DMS114 treated with DMSO at 0.1 percent for 48 hours (cell line): ENCODE data around the gene CNTNAP5.

Experiments
- DNase-seq: peaks from one replicate; lab custom pipeline; 2025; ENCODE audit not compliant: unreplicated experiment; lab: John Stamatoyannopoulos, UW

Gene CNTNAP5

DNA sequence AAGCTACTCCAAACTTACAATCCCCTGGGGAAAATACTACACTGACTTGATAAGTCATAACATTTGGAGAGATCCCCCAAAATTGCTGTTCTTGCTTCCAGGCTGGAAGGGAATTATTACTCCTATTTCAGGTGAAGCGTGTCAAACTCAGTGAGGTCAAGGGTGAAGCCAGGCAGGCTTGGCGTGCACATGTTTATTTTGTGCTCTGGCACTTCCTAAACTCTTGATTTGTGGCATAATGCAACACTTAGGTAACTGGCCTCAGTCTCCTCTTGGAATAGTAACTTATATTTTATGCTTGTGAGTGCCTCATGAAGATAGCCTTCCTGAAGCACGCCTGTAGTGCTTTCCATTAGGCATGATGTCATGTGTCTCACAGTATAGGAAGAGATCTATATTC lies 751.2 kb downstream of the CNTNAP5 start:
- no peak for DNase-seq

DNA sequence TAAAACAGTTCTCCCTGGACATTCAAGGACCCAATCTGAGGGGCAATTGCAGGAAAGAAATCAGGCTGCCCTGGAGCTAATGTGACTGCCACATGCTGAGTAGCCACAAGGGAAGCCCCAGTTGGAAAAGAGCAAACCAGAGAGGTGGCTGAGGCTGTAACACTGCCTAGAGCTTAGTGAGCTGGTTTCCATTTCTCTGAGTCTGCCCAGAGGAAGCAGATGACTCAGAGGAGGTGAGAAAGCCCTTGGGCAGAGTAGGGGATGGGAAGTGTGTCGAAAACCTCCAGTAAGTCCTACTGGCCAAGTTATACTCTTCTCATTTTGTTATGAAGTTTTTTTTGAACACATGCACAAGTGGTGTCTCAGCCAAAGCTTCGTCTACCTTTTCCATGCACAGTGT lies 753.0 kb downstream of the CNTNAP5 start:
- DNase-seq: no peak

DNA sequence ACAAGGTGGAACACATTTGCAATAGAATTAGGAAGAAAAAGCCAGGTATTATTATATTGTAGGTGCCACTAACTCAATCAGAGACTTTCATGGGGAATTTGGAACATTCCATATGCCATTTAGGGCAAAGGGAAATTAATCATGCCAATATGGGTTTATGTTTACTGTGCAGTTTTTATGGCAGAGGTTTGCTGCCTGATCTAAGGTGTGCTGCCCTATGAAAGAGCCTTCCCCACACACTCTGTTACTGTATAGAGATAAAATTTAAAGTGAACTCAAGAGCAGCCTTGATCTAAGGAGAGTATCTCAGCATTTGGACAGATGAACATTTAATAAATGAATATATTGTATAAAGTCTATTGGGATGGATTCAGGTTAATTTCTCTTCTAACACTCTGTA lies 771.6 kb downstream of the CNTNAP5 start:
- DNase-seq: no peak

DNA sequence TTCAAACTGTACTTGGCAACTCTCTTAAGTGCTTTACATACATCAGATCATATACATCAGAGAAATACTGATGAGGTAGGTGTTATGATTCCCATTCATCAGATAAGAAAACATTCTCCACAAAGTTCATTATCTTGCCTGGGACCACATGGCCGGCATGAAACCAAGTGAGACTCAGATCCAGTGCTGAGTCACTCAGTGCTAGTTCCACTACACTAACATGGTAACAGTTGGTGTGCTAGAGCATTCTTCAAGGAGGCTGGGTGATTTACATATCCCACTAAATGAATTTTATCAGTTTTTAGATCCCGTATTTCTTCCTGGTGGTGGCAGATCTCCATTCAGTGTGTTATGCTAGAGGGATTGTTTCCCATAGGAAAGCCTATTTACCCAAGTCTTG lies 772.0 kb downstream of the CNTNAP5 start:
- no peak for DNase-seq

DNA sequence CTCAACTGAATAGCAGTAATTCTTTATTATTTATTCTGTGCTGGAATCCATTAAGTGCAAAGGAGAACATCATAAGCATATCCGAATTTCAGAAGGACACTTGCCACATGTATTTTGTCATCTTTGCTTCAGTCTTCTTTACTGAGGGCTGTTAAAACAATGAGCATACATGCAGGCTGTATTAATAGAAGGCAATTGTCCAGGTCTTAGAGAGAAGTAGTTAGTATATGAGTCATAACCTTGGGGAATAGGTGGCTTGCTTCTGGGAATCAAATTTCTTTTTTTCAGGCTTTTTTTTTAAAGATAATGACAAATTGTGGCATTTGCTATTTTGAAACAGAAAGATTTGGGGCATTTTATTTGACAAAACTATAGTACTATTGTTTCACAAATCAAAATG lies 773.5 kb downstream of the CNTNAP5 start:
- DNase-seq: no peak

DNA sequence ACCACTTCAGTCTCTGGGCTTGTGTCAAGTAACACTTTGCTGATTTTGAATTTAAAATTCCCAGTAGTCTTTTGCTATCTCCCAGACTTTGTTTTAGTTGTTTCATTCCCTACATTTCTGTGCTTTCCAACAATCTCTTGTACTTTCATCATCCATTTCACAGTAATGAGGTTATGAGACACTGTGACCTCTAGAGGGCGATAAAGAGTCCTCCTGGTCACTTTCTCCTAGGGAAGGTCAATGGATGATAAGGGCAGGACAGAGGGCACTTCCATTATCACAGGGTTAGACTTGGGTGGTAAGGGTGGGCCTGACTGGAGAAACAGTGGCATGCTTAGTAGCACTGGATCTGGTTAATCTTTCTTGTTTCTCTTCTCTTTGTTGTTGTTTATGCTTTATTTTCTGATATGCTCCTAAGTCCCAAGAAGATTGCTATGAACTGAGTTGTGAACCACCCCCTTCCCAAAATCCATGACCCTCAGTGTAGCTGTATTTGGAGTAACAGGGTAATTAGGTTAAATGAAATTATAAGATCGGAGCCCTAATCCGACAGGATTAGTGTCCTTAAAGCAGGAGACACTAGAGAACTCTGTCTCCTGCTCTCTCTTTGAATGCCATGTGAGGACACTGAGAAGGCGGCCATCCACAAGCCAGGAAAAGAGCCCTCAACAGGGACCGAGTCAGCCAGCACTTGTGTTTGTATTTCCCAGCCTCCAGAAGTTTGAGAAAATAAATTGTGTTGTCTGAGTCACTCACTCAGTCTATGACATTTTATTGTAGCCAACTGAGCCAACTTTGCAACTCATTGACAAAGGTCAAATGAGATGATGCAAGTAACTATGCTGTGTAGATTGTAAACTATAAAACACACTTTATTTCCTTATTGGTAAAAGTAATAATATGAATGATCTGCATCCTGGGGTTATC lies 779.2 kb downstream of the CNTNAP5 start:
- DNase-seq: no peak

DNA sequence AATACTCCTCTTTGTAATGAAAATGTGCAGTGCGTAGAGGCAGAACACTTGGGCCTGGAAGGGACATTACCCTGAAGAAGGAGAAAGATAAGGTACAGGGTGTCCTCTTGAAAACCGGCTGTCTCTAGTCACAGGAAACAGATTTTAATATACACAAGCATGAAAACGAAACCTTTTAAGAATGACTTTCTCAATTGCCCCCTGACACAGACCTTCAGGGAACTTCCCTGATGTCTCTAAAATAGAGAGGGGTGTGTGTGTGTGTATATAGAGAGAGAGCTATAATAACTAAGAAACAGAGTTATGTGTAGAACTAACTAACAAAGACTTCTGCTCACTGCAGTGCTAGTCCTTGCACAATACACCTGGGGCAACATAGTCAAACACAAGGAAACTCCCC lies 780.0 kb downstream of the CNTNAP5 start:
- DNase-seq: no peak

DNA sequence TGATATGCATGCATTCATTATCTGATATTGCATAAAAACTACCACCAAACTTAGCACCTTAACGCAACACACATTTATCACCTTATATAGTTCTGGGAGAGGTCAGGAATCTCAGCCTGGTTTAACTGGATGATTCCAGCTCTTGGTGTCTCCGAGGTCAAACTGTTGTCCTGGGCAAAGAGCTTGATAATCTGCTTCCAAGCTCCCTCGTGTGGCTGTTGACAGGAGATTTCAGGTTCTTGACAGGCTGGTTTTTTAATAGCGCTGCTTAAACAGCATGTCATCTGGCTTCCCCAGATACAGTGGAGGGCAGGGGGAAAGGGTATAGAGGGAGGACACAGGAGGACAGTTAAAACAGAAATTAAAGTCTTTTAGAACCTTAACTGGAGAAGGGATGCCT lies 785.0 kb downstream of the CNTNAP5 start:
- no peak for DNase-seq

DNA sequence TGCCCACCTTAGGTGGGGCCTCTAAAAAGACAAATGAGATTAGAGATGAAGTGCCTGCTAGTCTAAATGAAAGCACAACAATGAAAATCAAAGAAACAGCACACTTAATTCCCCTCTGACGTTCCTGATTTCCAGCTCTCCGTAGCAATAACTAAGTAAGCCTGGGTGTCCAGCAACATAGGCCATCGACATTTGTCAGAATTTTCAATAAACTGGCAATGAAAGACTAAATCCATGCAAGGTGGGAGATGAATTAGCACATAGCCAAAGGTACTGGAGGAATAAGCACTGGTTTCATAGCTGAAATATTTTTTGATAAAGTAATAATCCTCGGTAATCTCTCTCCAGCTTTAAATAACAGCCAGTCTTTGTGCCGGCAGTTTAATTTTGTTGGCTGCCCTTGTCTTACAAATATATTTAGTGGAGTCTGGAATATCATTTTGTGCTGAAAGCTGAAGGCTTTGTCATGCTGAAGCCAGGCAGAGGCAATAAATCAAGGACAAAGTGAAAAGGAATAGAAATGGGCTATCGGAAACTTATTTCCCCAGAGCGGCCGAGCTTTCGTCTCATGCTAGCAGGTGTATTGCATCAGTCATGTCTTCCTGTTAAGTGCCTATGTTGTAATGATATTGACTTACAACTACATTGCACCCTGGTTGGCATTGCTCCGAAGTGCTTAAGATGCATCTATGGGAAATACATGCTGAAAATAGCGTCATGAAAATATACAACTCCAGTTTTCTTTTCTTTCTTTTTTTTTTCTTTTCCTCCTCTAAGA lies 790.1 kb downstream of the CNTNAP5 start:
- no peak for DNase-seq

DNA sequence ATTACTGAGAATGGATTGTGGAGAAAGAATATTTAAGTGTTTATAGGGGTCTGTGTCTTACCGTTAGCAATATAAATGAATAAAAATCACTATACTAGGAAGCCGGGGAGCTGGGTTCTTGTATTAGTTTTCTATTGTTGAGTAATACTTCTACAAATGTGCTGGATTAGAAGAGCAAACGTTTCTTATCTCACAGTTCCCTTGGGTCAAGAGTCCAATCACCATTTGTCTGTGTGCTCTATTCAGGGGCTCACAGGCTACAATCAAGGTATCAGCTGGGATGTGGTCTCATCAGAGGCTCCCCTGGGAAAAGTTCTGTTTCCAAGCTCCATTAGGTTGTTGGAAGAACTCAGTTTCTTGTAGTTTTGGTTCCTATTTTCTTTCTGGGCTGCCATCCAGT lies 790.9 kb downstream of the CNTNAP5 start:
- no peak for DNase-seq

DNA sequence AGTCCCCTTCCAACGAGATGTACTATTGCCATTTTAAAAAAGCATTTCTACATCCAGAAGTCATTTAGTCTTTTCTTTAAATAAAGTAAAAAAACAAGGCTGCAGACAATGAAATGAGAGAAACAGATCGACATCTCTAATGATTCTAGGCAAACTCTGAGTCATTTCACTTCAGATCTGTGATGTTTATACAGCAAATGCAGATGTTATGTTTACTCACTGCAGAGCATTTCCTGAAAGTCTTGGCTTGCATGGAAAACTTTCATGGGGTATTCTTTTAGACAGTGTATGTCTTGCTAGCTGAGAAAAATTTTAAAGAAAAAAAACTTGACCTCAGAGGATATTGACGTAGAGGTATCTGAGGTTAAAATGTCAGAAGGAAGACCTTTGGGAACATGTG lies 797.4 kb downstream of the CNTNAP5 start:
- DNase-seq: no peak

DNA sequence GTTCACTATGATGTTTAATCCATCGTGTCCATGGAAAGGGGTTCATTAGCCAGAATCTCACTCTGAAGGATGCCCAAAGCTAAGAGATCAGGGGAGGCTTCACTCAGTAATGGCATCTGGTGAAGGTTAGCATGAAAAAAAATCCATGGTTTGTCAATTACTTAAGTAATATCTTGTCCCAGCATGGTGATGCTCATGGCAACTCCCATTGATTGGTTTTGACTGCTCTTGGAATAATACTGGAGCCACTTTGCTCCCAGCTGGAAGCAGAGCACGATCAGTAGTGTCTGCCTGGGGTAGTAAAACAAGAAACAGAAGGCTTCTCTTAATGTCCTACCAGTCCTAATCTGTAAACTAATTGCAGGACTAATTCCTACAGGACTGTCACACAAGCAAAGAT lies 799.4 kb downstream of the CNTNAP5 start:
- no peak for DNase-seq

DNA sequence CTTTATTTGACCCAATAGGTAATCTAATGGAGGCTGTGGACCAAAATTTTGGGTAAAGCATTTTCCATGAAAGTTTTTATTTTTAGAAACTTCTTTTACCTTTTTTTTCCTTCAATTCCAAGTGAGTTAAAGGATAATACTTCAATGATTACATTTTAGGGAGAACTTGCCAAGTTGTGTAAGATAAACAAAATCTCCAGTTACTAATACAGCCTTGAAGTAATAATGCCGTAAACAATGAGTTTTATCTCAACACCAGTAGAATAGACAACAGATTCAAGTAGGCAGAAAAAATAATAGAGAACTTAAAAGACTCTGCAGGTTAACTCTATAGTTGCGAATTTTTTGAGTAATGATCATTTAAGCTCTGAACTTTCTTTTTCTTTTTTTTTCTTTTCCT lies 807.4 kb downstream of the CNTNAP5 start:
- DNase-seq: no peak

DNA sequence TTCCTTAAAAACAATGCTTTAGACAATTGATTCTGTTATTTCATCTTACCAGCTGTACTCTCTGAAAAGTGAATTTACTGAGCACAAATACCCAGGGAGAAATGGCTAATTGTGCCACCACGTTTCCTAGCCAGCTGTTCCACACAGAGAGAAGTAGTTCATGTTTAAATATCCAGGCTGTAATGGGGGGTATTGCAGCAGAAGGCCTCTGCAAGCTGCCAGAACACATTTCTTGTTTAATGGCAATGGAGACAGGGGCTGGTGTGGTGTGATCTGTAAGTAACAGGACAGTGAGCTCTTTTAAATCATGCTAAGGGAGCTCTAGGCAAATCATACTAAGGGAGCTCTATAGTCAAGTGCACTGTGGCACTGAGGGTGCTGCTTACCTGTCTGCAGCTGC lies 809.2 kb downstream of the CNTNAP5 start:
- no peak for DNase-seq

DNA sequence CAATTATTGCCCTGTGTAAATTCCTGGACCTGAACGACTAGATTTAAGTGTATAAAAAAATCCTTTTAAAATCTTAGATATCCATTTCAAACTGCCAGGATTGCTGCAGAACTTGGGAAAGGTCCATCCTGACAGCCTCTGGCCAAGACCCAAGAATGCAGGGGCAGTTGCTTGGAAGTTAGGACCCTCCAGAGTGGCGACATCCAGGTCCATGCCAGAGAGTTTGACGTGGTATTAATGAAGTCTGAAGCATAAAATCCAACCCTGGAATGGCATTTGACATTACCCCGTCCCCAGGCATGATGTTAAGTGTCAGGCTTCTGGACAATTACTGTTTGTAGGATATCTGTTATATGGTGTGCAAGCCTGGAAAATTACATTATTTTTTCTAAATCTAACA lies 810.2 kb downstream of the CNTNAP5 start:
- no peak for DNase-seq

DNA sequence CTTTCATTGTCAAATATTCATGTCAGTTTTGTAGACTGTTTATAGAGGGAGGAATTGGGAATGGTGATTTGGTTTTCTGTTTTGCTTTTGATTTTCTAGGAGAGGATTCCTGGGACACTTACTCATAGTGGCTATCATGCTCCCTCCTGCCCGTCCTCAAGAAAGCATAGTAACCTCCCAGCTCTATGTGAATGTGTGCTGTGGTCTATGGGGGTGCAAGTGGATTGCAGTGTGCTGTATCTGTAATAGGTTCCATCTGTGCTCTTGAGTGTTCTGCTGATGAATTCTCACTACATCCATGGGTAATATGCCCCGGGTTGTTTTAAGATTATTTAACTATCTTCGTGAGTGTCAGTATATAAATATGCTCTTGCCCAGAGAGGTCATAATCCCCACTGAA lies 811.3 kb downstream of the CNTNAP5 start:
- no peak for DNase-seq

DNA sequence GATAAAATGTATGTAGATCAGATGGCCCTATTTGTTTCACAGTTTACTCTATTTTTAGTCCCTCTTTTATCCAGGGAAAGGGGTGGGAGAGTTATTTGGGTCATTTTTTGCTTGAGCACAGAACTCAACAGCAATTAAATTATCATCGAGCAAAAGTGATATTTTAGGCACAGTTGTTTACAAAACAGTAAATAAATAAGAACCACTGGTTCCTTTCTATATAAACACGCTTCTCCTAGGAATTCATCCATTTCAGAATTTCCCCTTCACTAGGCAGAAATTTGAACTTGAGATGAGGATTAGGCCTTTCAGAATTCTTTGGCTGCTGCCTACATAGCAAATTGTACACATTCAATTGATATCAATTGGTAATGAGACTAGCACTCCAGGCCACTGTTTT lies 812.4 kb downstream of the CNTNAP5 start:
- no peak for DNase-seq

DNA sequence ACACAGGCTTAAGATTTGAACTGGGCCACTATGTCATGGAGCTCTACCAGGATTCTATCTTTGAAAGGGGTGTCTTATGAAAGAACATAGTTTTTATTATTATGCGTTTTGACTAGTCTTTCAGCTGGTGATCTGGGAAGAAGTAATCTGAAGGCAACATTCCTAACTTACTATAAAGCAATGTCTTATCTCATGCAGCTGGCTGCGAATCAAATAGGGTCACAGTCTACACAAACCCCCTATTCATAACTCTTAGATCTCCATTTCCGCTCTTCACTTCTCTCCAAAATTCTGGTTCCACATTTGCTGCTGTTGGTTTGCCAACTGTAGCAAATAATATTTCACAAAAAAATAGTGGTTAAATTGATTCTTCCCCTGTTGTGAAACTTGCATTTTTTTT lies 813.3 kb downstream of the CNTNAP5 start:
- no peak for DNase-seq

DNA sequence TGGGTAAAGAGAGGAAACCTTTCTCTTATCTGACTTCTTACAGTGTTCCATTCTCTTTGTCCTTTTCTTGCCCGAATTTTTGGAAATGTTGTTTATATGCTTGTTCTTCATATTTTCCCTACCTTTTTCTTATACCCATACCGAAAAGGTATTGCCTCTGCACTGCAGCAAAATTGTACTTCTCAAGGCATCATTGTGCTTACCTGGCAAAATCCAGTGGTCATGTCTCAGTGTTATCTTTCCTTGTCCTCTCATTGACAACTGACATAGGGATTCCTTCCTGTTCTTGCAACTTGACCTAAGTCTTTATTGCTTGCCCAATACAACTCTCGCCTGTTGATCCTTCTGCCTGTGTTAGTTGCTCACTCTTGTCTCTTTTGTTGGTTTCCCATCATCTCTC lies 842.2 kb downstream of the CNTNAP5 start:
- no peak for DNase-seq

DNA sequence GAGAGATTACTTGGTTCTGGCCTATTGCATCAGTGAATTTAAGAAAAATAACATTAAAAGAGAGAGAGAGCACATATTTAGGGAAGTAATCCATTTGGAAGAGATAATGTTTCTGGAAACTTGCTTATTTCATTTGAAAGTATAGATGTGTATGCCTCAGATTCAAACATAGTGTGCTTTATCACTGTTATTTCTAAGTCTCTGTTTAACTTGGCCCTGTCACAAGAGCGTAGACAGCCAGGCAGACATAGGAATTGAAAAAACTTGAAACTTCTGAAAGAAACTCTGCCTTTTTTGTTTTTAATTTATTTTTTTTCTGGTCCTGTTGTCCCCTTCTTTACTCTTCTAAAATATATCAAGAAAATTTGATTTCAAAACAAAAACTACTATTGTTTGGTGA lies 849.1 kb downstream of the CNTNAP5 start:
- no peak for DNase-seq

DNA sequence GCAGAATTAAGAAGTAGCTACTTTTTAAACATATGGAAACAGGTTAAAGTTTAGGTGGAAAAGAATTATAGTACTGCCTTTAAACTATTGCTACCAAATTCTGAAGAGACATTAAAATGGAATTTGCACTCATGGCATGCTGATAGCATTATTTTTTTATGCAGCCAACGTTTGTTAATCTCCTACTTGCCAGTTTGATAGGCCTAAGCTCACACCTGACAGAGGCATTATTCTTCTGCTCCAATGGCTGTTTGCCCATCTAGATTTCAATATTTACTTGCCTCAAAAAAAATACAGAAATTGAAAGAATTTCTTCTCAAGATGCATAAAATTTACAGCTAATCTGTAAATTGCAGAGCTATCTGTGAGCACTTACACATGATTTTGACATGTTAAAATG lies 849.6 kb downstream of the CNTNAP5 start:
- no peak for DNase-seq

DNA sequence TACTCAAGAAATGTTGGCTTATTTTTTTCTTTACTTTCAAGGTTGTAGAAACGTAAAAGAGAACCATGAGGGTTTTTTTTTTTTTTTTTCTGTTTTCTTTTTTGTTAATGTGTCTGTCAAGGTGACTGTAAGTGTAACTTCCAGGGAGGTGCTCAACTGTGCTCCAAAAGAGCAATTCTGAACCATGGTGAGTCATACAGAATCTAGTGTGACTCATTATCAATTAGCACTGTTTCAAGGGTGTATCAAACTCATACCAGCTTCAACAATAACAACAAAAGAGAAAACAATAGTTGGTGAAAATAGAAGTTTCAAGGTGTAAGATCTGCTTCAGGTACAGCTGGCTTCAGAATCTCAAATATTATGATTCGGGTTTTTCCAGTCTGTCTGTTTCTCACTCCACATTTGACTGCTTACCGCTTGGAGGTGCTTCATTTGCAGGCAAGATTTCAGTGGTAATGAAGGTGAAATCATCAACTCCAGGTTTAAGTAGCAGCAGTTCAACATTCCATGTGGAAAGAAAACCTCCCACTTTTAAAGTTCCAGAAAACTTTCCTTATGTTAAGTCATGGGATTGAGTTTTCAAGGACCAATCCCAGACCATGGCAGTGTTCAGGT lies 850.6 kb downstream of the CNTNAP5 start:
- DNase-seq: no peak
